OCI-LY7 (cell line): ENCODE data around the gene GMDS. TPM values are rescaled to one million over a fixed set of nuclear protein-coding genes. Genes with fewer than 3 reads are reported as not detected.

ENCODE experiments used
- BruUV-seq: library from RNA; stranded (reverse); fragments of 400-500 nt; replicated peaks from 2 replicates; lab custom pipeline; 2021; lab: Mats Ljungman, UMichigan
- CTCF ChIA-PET: fragments of 300-600 bp; sonication (Branson Sonifier 250); formaldehyde crosslinking; loops from one replicate; lab custom pipeline; 2022; ENCODE audit warnings: antibody characterized with exemption; ENCODE audit not compliant: unreplicated experiment; lab: Charles Lee
- POLR2A ChIA-PET: fragments of 300-600 bp; sonication (Branson Sonifier 250); formaldehyde crosslinking; loops from one replicate; lab custom pipeline; 2022; ENCODE audit warnings: antibody characterized with exemption; lab: Charles Lee
- DNase-seq: peaks from one replicate; pipeline ENCODE4 v3.0.0-alpha.2; 2015; ENCODE audit warnings: low spot score
- H2AFZ ChIP-seq: fragments of 200-600 bp; sonication (generic), shearing (Covaris generic); 2 replicates; pipeline ENCODE4 v1.6.1; 2014; ENCODE audit warnings: mild to moderate bottlenecking, antibody characterized with exemption, low read length, moderate library complexity
- H3K27ac ChIP-seq: fragments of 200-600 bp; sonication (generic); 2 replicates; pipeline ENCODE4 v1.5.1; 2014; ENCODE audit warnings: mixed run types, low read depth, mild to moderate bottlenecking, moderate library complexity, low read length, inconsistent platforms; ENCODE audit not compliant: poor library complexity, severe bottlenecking
- H3K36me3 ChIP-seq: fragments of 200-600 bp; sonication (generic); 2 replicates; pipeline ENCODE4 v1.6.1; 2014; ENCODE audit warnings: mild to moderate bottlenecking, antibody characterized with exemption, low read length, moderate library complexity, mixed read lengths; ENCODE audit not compliant: insufficient read depth
- H3K4me1 ChIP-seq: fragments of 200-600 bp; sonication (generic); 2 replicates; pipeline ENCODE4 v1.5.1; 2014; ENCODE audit warnings: mild to moderate bottlenecking, low read length; ENCODE audit not compliant: insufficient read depth, poor library complexity, severe bottlenecking
- H3K4me2 ChIP-seq: fragments of 200-600 bp; sonication (generic); 2 replicates; pipeline ENCODE4 v1.6.1; 2014; ENCODE audit warnings: mild to moderate bottlenecking, low read length
- H3K4me3 ChIP-seq: fragments of 200-600 bp; sonication (generic); 2 replicates; pipeline ENCODE4 v1.5.1; 2014; ENCODE audit warnings: mild to moderate bottlenecking, low read depth, low read length; ENCODE audit not compliant: poor library complexity, severe bottlenecking
- H3K79me2 ChIP-seq: fragments of 200-600 bp; sonication (generic); 2 replicates; pipeline ENCODE4 v1.6.1; 2016; ENCODE audit warnings: low read depth, mild to moderate bottlenecking, low read length, moderate library complexity, mixed read lengths; ENCODE audit not compliant: insufficient read depth
- H3K9me2 ChIP-seq: fragments of 200-600 bp; sonication (generic); 2 replicates; pipeline ENCODE4 v1.6.1; 2016; ENCODE audit warnings: mild to moderate bottlenecking, low read length, mixed read lengths; ENCODE audit not compliant: insufficient read depth
- H3K9me3 ChIP-seq: fragments of 200-600 bp; sonication (generic); 2 replicates; pipeline ENCODE4 v1.6.1; 2014; ENCODE audit warnings: mild to moderate bottlenecking, mixed run types, low read length, mixed read lengths
- H4K20me1 ChIP-seq: fragments of 200-600 bp; sonication (generic); 2 replicates; pipeline ENCODE4 v1.6.1; 2014; ENCODE audit warnings: mild to moderate bottlenecking, antibody characterized with exemption, low read length, moderate library complexity, mixed read lengths; ENCODE audit not compliant: insufficient read depth
- EZH2phosphoT487 ChIP-seq: fragments of 200-600 bp; sonication (generic); IDR thresholded peaks from 2 replicates; pipeline ENCODE4 v1.6.1; 2018; ENCODE audit warnings: low read depth, borderline replicate concordance, mild to moderate bottlenecking, mixed run types, antibody characterized with exemption, low read length, moderate library complexity, mixed read lengths
- intact Hi-C: fragments of 100-400 bp; cut with micrococcal nuclease; formaldehyde crosslinking; loops from one replicate; pipeline ENCODE4 v1.10.0; 2022; ENCODE audit not compliant: unreplicated experiment
- total RNA-seq, 2 experiments: library from RNA; depleted of rRNA in 1 of 2; stranded (reverse); fragments of >200 nt in 1 of 2; shearing (Covaris generic) in 1 of 2; gene quantifications; 2 replicates each; pipeline ENCODE4 v1.2.3, GENCODE V29; 2014 to 2022
- TF ChIP-seq, protein P1 (sequence below): fragments of 200-600 bp; sonication (generic); conservative IDR thresholded peaks from 2 replicates; pipeline ENCODE4 v1.5.1; 2014; ENCODE audit warnings: mild to moderate bottlenecking, antibody characterized with exemption, low read length, moderate library complexity, mixed read lengths

GMDS gene
- total RNA-seq, 2 experiments from 2014 or later: 9.9 to 26.8 TPM

- Histone ChIP-seq H3K27ac (no peak overlapping the region), H3K9me3 (no peaks in the 10 kb centered on the region), H3K36me3 (no peaks in the 10 kb centered on the region), H3K79me2 (no peaks in the 10 kb centered on the region), H3K4me2 (no peak overlapping the region), H3K4me3 (no peak overlapping the region), H3K4me1 (no peaks in the 10 kb centered on the region), H3K9me2 (no peaks in the 10 kb centered on the region), H2AFZ (no peak overlapping the region), H4K20me1 (no peaks in the 10 kb centered on the region)
- CTCF ChIA-PET: no interaction called here
- intact Hi-C loops: no loop called here
- no peak for DNase-seq
- POLR2A ChIA-PET: no interaction called here
- TF ChIP-seq, protein P1, sequence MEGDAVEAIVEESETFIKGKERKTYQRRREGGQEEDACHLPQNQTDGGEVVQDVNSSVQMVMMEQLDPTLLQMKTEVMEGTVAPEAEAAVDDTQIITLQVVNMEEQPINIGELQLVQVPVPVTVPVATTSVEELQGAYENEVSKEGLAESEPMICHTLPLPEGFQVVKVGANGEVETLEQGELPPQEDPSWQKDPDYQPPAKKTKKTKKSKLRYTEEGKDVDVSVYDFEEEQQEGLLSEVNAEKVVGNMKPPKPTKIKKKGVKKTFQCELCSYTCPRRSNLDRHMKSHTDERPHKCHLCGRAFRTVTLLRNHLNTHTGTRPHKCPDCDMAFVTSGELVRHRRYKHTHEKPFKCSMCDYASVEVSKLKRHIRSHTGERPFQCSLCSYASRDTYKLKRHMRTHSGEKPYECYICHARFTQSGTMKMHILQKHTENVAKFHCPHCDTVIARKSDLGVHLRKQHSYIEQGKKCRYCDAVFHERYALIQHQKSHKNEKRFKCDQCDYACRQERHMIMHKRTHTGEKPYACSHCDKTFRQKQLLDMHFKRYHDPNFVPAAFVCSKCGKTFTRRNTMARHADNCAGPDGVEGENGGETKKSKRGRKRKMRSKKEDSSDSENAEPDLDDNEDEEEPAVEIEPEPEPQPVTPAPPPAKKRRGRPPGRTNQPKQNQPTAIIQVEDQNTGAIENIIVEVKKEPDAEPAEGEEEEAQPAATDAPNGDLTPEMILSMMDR: no peak
- TF ChIP-seq EZH2phosphoT487: no peak
- no TSS peak for BruUV-seq
Measured at GRCh38 chr6:1651362-1651761, 594.0 kb downstream of the GMDS start.

GRCh38 chr6:1645466-1646185 is 599.8 kb downstream of the GMDS start:
- intact Hi-C loops: no loop called here
- no TSS peak for BruUV-seq
- H3K9me2 ChIP-seq: no peaks in the 10 kb centered on the region
- TF ChIP-seq EZH2phosphoT487: no peak
- TF ChIP-seq, protein P1: no peak
- H3K9me3 ChIP-seq: no peaks in the 10 kb centered on the region
- H3K4me3 ChIP-seq: no peak overlapping the region
- H3K27ac ChIP-seq: no peak overlapping the region
- no peak overlapping the region for H3K4me2 ChIP-seq
- no peaks in the 10 kb centered on the region for H4K20me1 ChIP-seq
- no peaks in the 10 kb centered on the region for H3K36me3 ChIP-seq
- DNase-seq: no peak
- H2AFZ ChIP-seq: no peak overlapping the region
- ChIA-PET CTCF (no interaction called here), POLR2A (no interaction called here)
- H3K79me2 ChIP-seq: no peaks in the 10 kb centered on the region
- no peaks in the 10 kb centered on the region for H3K4me1 ChIP-seq

- no peaks in the 10 kb centered on the region for H3K4me1 ChIP-seq
- no peak overlapping the region for H3K4me3 ChIP-seq
- intact Hi-C loops: no loop called here
- no peaks in the 10 kb centered on the region for H4K20me1 ChIP-seq
- no peaks in the 10 kb centered on the region for H3K79me2 ChIP-seq
- H3K9me2 ChIP-seq: no peaks in the 10 kb centered on the region
- H2AFZ ChIP-seq: no peak overlapping the region
- BruUV-seq: no TSS peak
- no peak overlapping the region for H3K4me2 ChIP-seq
- ChIA-PET POLR2A (no interaction called here), CTCF (interaction anchor here (0.6 kb wide), 1 partner anchor 45 kb away, joined by 4 read pairs; no protein-coding TSS in a partner anchor)
- TF ChIP-seq, protein P1: no peak
- TF ChIP-seq EZH2phosphoT487: no peak
- no peak for DNase-seq
- H3K9me3 ChIP-seq: no peaks in the 10 kb centered on the region
- H3K27ac ChIP-seq: no peak overlapping the region
- H3K36me3 ChIP-seq: no peaks in the 10 kb centered on the region
Measured at GRCh38 chr6:1644516-1645060, 600.8 kb downstream of the GMDS start.
